Measurements from ENCODE around the gene PHACTR1. TPM values are rescaled to one million over a fixed set of nuclear protein-coding genes. Genes with fewer than 3 reads are reported as not detected.

The PHACTR1 gene
- total RNA-seq, 1 donor from 2014 or later: 7.9 TPM

DNA sequence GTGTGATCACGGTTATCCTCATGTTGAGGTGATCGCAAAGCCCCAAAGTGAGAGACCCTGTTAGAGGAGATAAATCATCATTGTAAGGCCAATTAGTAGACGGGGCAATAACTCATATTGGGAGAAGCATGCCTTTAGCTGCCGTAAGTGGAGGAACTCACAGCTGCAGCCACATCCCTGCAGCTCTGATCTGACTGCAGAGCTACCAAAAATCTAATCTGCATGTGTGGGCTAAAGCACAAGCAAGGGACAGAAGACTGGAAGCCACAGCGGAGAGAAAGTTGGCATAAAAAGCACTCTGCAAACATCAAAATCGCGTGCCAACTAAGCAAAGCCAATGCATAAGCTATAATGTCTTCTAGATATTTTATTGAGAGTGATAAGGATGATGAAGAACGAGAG lies 532.0 kb downstream of the PHACTR1 start:
- no peak for ATAC-seq
- no peak for DNase-seq (ENCODE audit: low spot score)
- intact Hi-C loops (cut with DNase I): no loop called here

- ATAC-seq (no peak), DNase-seq (ENCODE audit: low spot score) (no peak)
- intact Hi-C loops (cut with DNase I): no loop called here
Measured at GRCh38 chr6:13248994-13249393, 532.4 kb downstream of the PHACTR1 start.

DNA sequence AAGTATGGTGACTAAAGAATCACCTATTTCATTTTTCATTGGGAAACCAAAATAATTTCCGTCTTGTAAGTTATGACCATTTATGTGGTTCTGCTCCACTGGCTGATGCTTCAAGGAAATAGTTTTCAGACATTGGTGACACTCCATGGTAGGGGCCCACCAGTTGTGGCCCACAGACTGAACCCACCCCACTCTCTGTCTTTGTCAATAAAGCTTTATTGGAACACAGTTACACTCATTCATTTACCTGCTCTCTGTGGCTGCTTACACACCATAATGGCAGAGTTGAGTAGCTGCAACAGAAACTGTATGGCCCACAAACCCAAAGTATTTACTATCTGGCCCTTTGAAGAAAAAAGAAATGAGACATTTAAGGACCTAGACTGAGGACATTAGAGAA lies 533.2 kb downstream of the PHACTR1 start:
- intact Hi-C loops (cut with DNase I): no loop called here

GRCh38 chr6:13250703-13251102 lies 534.1 kb downstream of the PHACTR1 start:
- intact Hi-C loops (cut with DNase I): no loop called here
- ATAC-seq (no peak), DNase-seq (ENCODE audit: low spot score) (no peak)

More for the DNA sequence above, 533.2 kb downstream of the PHACTR1 start:
- ATAC-seq (no peak), DNase-seq (ENCODE audit: low spot score) (no peak)

- no peak for ATAC-seq
- intact Hi-C loops (cut with DNase I): no loop called here
- no peak for DNase-seq (ENCODE audit: low spot score)
Measured at GRCh38 chr6:13251242-13251641, 534.7 kb downstream of the PHACTR1 start.

DNA sequence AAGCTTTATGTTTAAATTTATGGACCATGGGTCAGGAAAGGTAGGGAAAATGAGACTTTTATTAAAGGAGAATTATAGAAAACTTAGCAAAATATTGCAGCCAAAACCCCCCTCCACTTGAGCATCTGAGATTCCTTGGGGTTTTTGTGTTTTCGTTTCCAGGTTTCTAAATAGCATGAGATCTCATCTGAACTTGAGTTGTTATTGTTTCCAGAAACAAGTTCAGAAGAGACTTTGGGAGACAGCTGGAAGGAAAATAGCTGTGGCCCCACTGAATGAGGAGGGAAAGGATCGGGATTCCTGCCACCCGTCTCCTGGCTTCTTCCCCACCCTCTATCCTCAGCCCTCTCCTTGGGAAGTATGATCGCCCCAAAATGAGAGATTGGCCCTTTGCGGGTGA lies 536.2 kb downstream of the PHACTR1 start:
- DNase-seq (ENCODE audit: low spot score) (no peak), ATAC-seq (no peak)
- intact Hi-C loops (cut with DNase I): no loop called here

DNA sequence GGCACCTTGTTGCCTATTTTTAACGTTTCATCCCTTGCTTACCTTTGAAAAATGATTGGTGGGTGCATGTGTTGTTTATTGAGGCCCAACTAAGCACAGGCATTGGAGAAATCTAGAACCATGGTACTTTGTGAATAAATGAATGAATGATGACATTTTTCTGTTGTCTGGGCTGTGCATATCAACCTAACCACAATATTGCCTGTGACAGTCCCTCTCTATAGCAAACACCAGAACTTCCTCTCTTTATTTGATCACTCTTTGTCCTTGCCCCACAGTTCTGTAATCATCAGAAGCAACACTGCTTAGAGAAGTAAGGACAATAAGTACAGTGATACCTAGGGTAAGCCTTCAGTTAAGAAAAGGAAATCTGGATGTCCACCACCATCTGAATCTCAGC lies 536.7 kb downstream of the PHACTR1 start:
- ATAC-seq (no peak), DNase-seq (ENCODE audit: low spot score) (no peak)
- intact Hi-C loops (cut with DNase I): no loop called here

DNA sequence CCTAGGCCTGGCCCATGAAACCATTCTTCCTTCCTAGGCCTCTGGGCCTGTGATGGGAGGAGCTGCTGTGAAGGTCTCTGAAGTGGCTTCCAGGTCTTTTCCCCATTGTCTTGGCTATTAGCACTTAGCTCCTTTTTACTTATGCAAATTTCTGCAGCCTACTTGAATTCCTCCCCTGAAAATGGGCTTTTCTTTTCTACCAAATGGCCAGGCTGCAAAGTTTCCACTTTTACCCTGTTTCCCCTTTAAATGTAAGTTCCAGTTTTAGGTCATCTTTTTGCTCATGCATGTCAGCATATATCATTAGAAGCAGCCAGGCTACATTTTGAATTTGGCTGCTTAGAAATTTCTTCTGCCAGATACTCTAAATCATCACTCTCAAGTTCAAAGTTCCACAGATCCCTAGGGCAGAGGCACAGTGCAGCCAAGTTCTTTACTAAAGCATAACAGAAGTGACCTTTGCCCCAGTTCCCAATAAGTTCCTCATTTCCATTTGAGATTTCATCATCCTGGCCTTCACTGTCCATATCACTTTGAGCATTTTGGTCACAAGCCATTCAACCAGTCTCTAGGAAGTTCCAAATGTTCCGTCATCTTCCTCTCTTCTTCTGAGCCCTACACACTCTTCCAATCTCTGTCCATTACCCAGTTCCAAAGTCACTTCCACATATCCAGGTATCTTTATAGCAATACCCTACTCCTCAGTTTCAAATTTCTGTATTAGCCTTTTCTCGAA lies 539.9 kb downstream of the PHACTR1 start:
- DNase-seq (ENCODE audit: low spot score): no peak

DNA sequence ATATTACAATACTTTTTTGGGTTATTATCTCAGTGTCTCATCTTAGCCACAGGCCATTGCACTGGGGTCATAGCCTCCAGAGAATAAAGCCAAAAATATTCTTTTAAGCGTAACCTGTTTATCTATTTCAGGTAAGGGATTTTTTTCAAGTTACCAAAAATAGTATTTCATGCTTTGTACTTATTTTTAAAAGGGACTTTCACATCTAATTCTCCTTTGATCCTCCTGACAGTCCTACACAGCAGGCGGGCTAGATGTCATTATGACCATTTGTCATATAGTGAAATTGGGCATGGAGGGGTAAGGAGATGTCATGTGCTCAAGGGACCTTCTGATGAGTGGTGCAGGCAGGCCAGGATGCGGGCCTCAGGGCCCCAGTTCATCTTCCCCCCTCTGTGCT lies 542.8 kb downstream of the PHACTR1 start:
- DNase-seq (ENCODE audit: low spot score) (no peak), ATAC-seq (no peak)
- intact Hi-C loops (cut with DNase I): no loop called here

More for the DNA sequence above, 539.9 kb downstream of the PHACTR1 start:
- intact Hi-C loops (cut with DNase I): no loop called here
- ATAC-seq: peak; percentile 42

- no peak for DNase-seq (ENCODE audit: low spot score)
- ATAC-seq: no peak
- intact Hi-C loops (cut with DNase I): no loop called here
Measured at GRCh38 chr6:13260101-13260598, 543.6 kb downstream of the PHACTR1 start.

GRCh38 chr6:13260831-13261230 lies 544.3 kb downstream of the PHACTR1 start:
- intact Hi-C loops (cut with DNase I): no loop called here
- DNase-seq (ENCODE audit: low spot score) (no peak), ATAC-seq (no peak)

DNA sequence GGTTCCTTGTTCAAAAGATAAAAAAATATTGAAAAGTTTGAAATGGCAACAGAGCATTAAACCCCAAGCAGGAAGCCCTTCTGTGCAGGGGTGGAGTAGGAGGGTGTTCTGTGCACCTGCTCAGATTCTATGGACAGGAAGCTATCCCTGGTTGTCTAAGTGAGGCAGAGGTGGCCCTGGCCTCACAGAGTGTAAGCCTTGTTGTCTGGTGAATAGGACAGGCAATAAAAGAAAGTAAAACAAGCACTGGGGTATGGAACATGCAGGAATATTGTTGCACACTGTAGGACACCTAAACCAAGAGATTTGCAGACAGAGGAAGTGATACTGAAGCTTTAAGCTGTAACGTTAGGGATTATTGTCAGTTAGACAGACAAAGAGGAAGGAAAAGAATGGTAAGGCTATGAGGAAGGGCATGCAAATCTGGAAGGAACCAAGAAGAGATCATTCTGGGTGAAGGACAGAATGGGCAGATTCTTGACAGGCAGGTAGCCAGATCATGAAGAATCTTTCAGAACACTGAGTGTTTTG lies 545.0 kb downstream of the PHACTR1 start:
- ATAC-seq: peak; percentile 41
- intact Hi-C loops (cut with DNase I): no loop called here
- no peak for DNase-seq (ENCODE audit: low spot score)

DNA sequence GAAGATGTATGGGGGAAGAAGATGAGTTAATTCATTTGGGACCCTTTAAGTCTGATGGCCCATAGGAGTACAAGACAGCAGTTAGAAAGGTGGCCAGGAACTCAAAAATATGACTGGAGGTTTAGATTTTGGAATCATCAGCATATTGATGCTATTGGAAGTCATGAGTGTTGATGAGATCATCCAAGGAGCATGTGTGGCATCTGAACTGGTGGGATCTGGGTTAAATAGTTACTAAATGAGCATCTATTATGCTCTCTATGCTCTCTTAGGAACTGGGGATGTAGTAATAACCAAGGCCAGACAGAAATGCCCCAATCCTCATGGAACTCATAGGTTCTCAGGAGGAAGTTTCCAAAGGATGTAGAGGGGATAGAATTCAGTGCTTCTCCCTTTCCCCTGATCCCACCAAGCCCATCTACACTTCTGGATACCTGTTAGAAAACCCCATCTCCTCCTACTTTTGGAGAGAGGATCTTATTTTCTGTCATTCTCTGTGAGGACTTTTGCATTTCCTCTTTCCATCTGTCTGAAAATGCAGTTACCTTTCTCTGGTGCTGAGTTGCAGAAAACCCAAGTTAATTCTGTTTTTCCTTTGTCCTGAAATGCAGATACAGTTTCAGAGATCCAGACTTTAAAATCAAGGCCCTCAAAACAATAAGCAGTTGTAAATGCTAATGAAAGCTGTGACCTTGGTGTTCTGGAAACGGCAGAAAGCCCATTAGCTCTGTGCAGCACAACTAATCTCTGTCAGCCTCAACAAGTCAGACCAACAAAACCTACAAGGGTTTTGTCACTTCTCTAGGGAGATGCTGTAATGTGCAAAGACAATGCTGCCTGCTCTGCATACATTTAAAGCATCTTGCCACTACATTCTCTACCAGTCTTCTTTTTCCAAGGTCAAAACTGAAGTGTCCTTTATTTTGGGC lies 546.0 kb downstream of the PHACTR1 start:
- no peak for ATAC-seq
- DNase-seq (ENCODE audit: low spot score): no peak
- intact Hi-C loops (cut with DNase I): no loop called here

GRCh38 chr6:13263669-13264068 lies 547.1 kb downstream of the PHACTR1 start:
- intact Hi-C loops (cut with DNase I): no loop called here
- ATAC-seq (no peak), DNase-seq (ENCODE audit: low spot score) (no peak)

- no peak for ATAC-seq
- intact Hi-C loops (cut with DNase I): no loop called here
- DNase-seq (ENCODE audit: low spot score): no peak
Measured at GRCh38 chr6:13267142-13267651, 550.6 kb downstream of the PHACTR1 start.

DNA sequence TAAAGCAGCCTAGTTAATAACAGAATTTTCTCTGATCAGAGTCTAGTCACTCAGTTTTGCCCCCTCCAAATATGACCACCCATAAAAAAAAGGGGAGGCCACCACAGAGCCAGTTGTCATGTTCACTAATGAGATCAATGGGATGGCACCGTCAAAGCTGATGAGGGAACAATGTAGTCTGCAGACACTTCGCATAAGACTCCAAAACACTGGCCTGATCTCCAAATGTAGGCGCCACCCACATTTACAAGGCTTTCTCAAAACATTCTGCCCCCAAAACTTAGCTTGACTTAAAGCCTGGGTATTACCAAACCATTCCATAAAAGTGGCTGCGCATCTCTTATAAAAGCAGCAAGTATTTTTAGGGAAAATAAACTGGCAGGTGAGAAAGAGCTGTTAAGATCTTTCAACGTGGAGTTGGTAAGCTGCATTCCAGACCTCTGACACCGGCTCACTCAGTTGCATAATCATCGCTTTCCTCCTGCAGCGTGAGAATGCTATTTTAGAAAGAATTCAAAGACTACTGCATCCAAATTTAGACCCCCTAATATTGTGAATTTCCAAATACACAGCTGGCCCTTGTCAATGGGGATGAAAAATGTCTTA lies 552.4 kb downstream of the PHACTR1 start:
- no peak for DNase-seq (ENCODE audit: low spot score)
- ATAC-seq: no peak
- intact Hi-C loops (cut with DNase I): no loop called here

DNA sequence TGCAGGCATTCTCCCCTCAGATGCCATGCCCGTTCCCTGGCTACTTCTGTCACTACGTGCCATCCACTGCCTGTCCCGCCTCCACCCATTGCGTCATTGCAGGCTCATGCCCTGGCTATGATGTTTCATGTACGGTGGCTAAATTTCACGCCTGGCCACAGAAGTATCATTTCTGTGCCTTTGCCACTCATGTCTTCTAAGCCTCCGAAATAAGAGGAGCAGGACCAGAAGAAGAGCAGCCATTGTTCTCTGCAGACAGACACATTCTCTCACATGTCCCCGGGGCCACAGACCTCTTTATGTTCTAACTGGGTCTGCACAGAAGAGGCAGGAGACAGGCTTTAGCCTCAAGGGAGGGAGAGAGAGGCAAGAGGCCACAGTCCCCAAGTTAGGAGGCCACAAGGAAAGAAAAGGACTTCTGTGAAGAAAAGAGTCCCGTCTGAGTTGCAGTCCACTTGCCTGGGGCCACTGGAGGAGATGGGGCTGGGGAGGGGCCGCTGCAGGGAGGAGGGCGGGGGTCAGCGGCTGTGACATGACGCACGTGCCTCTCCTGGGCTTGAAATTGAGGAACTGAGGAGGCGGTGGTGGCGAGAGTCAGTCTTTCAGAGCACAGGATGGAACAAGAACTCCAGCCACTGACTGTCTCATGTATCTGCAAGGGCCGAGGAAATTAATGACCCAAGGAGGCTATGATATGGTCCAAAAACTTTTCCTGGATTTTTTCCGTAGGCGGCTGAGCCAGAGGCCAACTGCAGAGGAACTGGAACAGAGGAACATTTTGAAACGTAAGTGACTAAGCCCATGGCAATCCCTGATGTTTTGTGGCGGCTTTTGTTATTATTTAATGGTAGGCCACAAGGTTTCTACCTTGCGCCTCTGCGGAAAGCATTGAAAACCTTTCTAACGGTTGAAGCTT lies 555.8 kb downstream of the PHACTR1 start:
- intact Hi-C loops (cut with DNase I): no loop called here
- DNase-seq (ENCODE audit: low spot score): peak; percentile 67
- peak; percentile 74 for ATAC-seq

DNA sequence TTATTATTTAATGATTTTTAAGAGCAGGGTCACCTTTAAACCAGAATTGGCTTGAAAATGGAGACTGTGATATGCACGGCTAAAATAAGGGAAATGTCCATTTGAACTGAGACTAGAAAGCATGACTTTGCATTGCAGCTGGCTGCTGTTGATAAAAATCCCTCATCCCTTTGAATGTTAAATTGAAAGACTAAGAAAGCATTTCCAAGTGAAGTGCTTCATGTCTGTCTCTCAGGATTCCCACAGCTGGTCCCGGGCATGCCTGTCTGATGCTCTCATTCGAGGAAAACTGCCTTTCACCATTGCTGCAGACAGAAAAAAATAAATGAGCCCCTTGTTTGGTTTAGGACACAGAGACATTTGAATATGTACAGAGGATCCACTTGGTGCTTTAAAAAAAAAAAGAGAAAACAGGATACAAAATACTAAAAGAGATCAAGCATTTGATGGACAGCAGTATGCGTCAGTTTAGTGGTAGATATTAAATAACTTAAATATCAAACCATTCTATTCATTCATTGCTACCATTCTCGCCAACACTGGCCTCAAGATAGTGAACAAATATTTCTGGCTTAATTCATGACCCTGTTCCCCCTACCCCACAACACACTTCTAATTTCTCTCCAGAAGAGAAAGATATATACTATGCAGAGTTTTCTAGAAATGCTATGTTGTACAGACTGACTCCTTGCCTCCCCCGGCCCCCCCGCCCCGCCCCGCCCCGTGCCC lies 556.8 kb downstream of the PHACTR1 start:
- intact Hi-C loops (cut with DNase I): no loop called here
- DNase-seq (ENCODE audit: low spot score) (no peak), ATAC-seq (no peak)

Measured in sciatic nerve (tissue), 2 donors.